SK-N-SH treated with all-trans-retinoic acid at 6 μM for 48 hours (cell line): ENCODE results near the gene PLCL2.

Source experiments
- ARNTL ChIP-seq: fragments of 450-650 bp; formaldehyde crosslinking; IDR thresholded peaks from 2 replicates; pipeline ENCODE4 v1.5.0; 2020; ENCODE audit warnings: low read depth, mild to moderate bottlenecking, moderate library complexity, borderline replicate concordance
- CSDC2 ChIP-seq: fragments of 250-450 bp; sonication (Bioruptor Pico); IDR thresholded peaks from 2 replicates; pipeline ENCODE4 v1.5.0; 2020; ENCODE audit warnings: mild to moderate bottlenecking, moderate library complexity
- ESRRG ChIP-seq: fragments of 250-450 bp; sonication (Bioruptor Pico); IDR thresholded peaks from 2 replicates; pipeline ENCODE4 v1.6.1; 2021; ENCODE audit warnings: mild to moderate bottlenecking
- OSR1 ChIP-seq: fragments of 250-450 bp; sonication (Bioruptor Pico); IDR thresholded peaks from 2 replicates; pipeline ENCODE4 v1.8.0; 2022; ENCODE audit warnings: moderate library complexity, mild to moderate bottlenecking, inconsistent platforms
- RARB ChIP-seq: fragments of 250-450 bp; sonication (Bioruptor Pico); IDR thresholded peaks from 2 replicates; pipeline ENCODE4 v1.8.0; 2021; ENCODE audit warnings: mild to moderate bottlenecking, moderate library complexity
- SNAI2 ChIP-seq: fragments of 250-450 bp; sonication (Bioruptor Pico); IDR thresholded peaks from 2 replicates; pipeline ENCODE4 v1.5.0; 2020; ENCODE audit warnings: mild to moderate bottlenecking, moderate library complexity
- TCF4 ChIP-seq: fragments of 250-450 bp; sonication (Bioruptor Pico); IDR thresholded peaks from 2 replicates; pipeline ENCODE4 v1.8.0; 2021; ENCODE audit warnings: mild to moderate bottlenecking, moderate library complexity, borderline replicate concordance
- ZFP3 ChIP-seq: fragments of 250-450 bp; sonication (Bioruptor Pico); IDR thresholded peaks from 2 replicates; pipeline ENCODE4 v1.5.0; 2020; ENCODE audit warnings: mild to moderate bottlenecking, moderate library complexity
- ZFP30 ChIP-seq: fragments of 450-650 bp; formaldehyde crosslinking; IDR thresholded peaks from 2 replicates; pipeline ENCODE4 v1.5.0; 2022; ENCODE audit warnings: mild to moderate bottlenecking, moderate library complexity
- TF ChIP-seq, protein P1 (sequence below): fragments of 250-450 bp; sonication (Bioruptor Pico); IDR thresholded peaks from 2 replicates; pipeline ENCODE4 v1.8.0; 2020; ENCODE audit warnings: mild to moderate bottlenecking, moderate library complexity, borderline replicate concordance
- TF ChIP-seq, protein P2 (sequence below): fragments of 250-450 bp; sonication (Bioruptor Pico); IDR thresholded peaks from 2 replicates; pipeline ENCODE4 v1.5.0; 2020; ENCODE audit warnings: mild to moderate bottlenecking, moderate library complexity
- TF ChIP-seq, protein P3 (sequence below): fragments of 250-450 bp; sonication (Bioruptor Pico); IDR thresholded peaks from 2 replicates; pipeline ENCODE4 v1.5.1; 2020; ENCODE audit warnings: low read depth, mild to moderate bottlenecking, moderate library complexity

DNA sequence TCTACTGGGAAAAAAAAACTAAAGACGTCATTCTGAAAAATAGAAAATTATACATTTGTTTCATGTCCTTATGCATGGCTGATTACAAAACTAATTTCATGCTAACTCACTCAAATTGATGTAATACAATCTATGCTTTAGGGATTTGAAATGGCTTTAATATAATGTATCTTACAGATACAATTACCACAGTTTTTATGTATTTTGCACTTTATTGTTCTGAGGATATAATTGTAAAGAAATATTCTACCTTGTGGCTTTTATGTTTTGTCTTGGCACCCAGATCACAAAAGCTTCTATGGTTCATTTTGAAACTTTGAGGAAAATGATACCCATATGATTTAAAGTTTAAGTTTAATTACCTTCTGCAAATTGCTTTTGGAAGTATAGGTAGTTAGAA lies 122.5 kb downstream of the PLCL2 start:
- TF ChIP-seq TCF4 (CRISPR knock-in tag) (no peak), ARNTL (CRISPR knock-in tag) (no peak), OSR1 (CRISPR knock-in tag) (no peak), ESRRG (CRISPR knock-in tag) (no peak), ZFP3 (CRISPR knock-in tag) (no peak), RARB (no peak), CSDC2 (CRISPR knock-in tag) (no peak), ZFP30 (no peak), SNAI2 (no peak)
- TF ChIP-seq, protein P1, sequence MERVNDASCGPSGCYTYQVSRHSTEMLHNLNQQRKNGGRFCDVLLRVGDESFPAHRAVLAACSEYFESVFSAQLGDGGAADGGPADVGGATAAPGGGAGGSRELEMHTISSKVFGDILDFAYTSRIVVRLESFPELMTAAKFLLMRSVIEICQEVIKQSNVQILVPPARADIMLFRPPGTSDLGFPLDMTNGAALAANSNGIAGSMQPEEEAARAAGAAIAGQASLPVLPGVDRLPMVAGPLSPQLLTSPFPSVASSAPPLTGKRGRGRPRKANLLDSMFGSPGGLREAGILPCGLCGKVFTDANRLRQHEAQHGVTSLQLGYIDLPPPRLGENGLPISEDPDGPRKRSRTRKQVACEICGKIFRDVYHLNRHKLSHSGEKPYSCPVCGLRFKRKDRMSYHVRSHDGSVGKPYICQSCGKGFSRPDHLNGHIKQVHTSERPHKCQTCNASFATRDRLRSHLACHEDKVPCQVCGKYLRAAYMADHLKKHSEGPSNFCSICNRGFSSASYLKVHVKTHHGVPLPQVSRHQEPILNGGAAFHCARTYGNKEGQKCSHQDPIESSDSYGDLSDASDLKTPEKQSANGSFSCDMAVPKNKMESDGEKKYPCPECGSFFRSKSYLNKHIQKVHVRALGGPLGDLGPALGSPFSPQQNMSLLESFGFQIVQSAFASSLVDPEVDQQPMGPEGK (CRISPR knock-in tag), result no peak
- TF ChIP-seq, protein P2, sequence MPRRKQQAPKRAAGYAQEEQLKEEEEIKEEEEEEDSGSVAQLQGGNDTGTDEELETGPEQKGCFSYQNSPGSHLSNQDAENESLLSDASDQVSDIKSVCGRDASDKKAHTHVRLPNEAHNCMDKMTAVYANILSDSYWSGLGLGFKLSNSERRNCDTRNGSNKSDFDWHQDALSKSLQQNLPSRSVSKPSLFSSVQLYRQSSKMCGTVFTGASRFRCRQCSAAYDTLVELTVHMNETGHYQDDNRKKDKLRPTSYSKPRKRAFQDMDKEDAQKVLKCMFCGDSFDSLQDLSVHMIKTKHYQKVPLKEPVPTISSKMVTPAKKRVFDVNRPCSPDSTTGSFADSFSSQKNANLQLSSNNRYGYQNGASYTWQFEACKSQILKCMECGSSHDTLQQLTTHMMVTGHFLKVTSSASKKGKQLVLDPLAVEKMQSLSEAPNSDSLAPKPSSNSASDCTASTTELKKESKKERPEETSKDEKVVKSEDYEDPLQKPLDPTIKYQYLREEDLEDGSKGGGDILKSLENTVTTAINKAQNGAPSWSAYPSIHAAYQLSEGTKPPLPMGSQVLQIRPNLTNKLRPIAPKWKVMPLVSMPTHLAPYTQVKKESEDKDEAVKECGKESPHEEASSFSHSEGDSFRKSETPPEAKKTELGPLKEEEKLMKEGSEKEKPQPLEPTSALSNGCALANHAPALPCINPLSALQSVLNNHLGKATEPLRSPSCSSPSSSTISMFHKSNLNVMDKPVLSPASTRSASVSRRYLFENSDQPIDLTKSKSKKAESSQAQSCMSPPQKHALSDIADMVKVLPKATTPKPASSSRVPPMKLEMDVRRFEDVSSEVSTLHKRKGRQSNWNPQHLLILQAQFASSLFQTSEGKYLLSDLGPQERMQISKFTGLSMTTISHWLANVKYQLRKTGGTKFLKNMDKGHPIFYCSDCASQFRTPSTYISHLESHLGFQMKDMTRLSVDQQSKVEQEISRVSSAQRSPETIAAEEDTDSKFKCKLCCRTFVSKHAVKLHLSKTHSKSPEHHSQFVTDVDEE (CRISPR knock-in tag), result no peak
- TF ChIP-seq, protein P3, sequence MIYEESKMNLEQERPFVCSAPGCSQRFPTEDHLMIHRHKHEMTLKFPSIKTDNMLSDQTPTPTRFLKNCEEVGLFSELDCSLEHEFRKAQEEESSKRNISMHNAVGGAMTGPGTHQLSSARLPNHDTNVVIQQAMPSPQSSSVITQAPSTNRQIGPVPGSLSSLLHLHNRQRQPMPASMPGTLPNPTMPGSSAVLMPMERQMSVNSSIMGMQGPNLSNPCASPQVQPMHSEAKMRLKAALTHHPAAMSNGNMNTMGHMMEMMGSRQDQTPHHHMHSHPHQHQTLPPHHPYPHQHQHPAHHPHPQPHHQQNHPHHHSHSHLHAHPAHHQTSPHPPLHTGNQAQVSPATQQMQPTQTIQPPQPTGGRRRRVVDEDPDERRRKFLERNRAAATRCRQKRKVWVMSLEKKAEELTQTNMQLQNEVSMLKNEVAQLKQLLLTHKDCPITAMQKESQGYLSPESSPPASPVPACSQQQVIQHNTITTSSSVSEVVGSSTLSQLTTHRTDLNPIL (CRISPR knock-in tag), result no peak
